Spinal cord (tissue), 10 donors: ENCODE data around the gene BDNF. TPM values are rescaled to one million over a fixed set of nuclear protein-coding genes. Genes with fewer than 3 reads are reported as not detected.

Source experiments
- DNase-seq, 6 donors: peaks; one replicate each; pipeline versions ENCODE4 v3.0.0 to v3.0.0-alpha.2; 2013 to 2015; ENCODE audit warnings: low spot score in 6 of 6, low read depth in 4 of 6
- H3K27ac ChIP-seq: one replicate; pipeline ENCODE4 v1.5.1; 2013; ENCODE audit warnings: low read depth, low read length, control low read depth
- H3K27me3 ChIP-seq: one replicate; pipeline ENCODE4 v1.6.1; 2013; ENCODE audit warnings: low read length; ENCODE audit not compliant: control insufficient read depth, insufficient read depth
- H3K36me3 ChIP-seq: one replicate; pipeline ENCODE4 v1.6.1; 2013; ENCODE audit warnings: low read length; ENCODE audit not compliant: control insufficient read depth, insufficient read depth
- H3K4me1 ChIP-seq: one replicate; pipeline ENCODE4 v1.6.1; 2013; ENCODE audit warnings: low read length; ENCODE audit not compliant: control insufficient read depth, insufficient read depth
- H3K4me3 ChIP-seq: one replicate; pipeline ENCODE4 v1.5.1; 2013; ENCODE audit warnings: low read depth, low read length, control low read depth
- H3K9me3 ChIP-seq: one replicate; pipeline ENCODE4 v1.6.1; 2013; ENCODE audit warnings: low read length; ENCODE audit not compliant: control insufficient read depth, insufficient read depth
- WGBS: methylation state at CpG from one replicate; pipeline ENCODE4 v1.1.5; 2013; ENCODE audit warnings: missing lambda C conversion rate; ENCODE audit not compliant: insufficient coverage; 5-methylcytosine and 5-hydroxymethylcytosine counted together
- polyA plus RNA-seq, 2 donors: library from polyadenylated mRNA; unstranded; fragments of 120-200 nt; gene quantifications; one replicate each; pipeline ENCODE4 v1.2.1, GENCODE V29; 2013; ENCODE audit not compliant: insufficient read length in 2 of 2
- total RNA-seq, 2 donors: library from RNA; depleted of rRNA in 1 of 2; stranded (reverse); fragments of 120-200 nt in 1 of 2; fragments of >200 nt in 1 of 2; gene quantifications; one replicate each; pipeline versions ENCODE4 v1.2.3 to v1.2.4, GENCODE V29; 2013 to 2014
- donor health status: healthy.

The BDNF gene
- total and polyA plus RNA-seq, 4 donors, result 1.9 to 3.5 (median 2.4) TPM

GRCh38 chr11:27721264-27722116 is 21.2 kb upstream of the BDNF start:
- peak overlapping the region; percentile 21 for H3K4me3 ChIP-seq
- H3K27me3 ChIP-seq, result peaks cover 67% of the 10 kb centered on the region
- H3K4me1 ChIP-seq, result peaks cover 31% of the 10 kb centered on the region
- no peak overlapping the region for H3K27ac ChIP-seq
- no peaks in the 10 kb centered on the region for H3K36me3 ChIP-seq
- peak in 1 of 6 donors; percentile 55 for DNase-seq
- H3K9me3 ChIP-seq, result no peaks in the 10 kb centered on the region
- under 1% methylated on average over 23 of the region's 37 CpGs for WGBS

- H3K27ac ChIP-seq, result no peak overlapping the region
- H3K36me3 ChIP-seq, result no peaks in the 10 kb centered on the region
- H3K9me3 ChIP-seq, result no peaks in the 10 kb centered on the region
- 1% methylated on average over 18 of the region's 25 CpGs for WGBS
- peak overlapping the region; percentile 21 for H3K4me3 ChIP-seq
- DNase-seq, result peak in 2 of 6 donors; percentile 69 to 82
- H3K27me3 ChIP-seq, result peaks cover 66% of the 10 kb centered on the region
- peaks cover 31% of the 10 kb centered on the region for H3K4me1 ChIP-seq
Observed at GRCh38 chr11:27720277-27720830, 20.1 kb upstream of the BDNF start.

GRCh38 chr11:27719546-27719925 is 19.3 kb upstream of the BDNF start:
- peak in 1 of 6 donors; percentile 83 for DNase-seq

GRCh38 chr11:27718863-27719545 is 18.7 kb upstream of the BDNF start:
- Histone ChIP-seq H3K4me3 (peak overlapping the region; percentile 59), H3K27me3 (peaks cover 60% of the 10 kb centered on the region), H3K9me3 (no peaks in the 10 kb centered on the region), H3K4me1 (peaks cover 31% of the 10 kb centered on the region), H3K27ac (peak overlapping the region; percentile 71), H3K36me3 (no peaks in the 10 kb centered on the region)
- peak in 1 of 6 donors; percentile 64 for DNase-seq
- under 1% methylated on average over 50 of the region's 52 CpGs for WGBS

More at GRCh38 chr11:27719546-27719925, 19.3 kb upstream of the BDNF start:
- Histone ChIP-seq H3K9me3 (no peaks in the 10 kb centered on the region), H3K4me3 (peak overlapping the region; percentile 59), H3K27ac (peak overlapping the region; percentile 71), H3K27me3 (peaks cover 64% of the 10 kb centered on the region), H3K36me3 (no peaks in the 10 kb centered on the region), H3K4me1 (peaks cover 31% of the 10 kb centered on the region)
- WGBS, result no CpG with 5 or more reads among the region's 16 CpGs

GRCh38 chr11:27718346-27718862 is 18.1 kb upstream of the BDNF start:
- peak in 3 of 6 donors; percentile 72 to 97 (median 92) for DNase-seq
- H3K4me3 ChIP-seq, result peak overlapping the region; percentile 59

GRCh38 chr11:27717801-27718229 is 17.6 kb upstream of the BDNF start:
- peak overlapping the region; percentile 59 for H3K4me3 ChIP-seq
- DNase-seq, result no peak
- H3K4me1 ChIP-seq, result peaks cover 28% of the 10 kb centered on the region
- no peaks in the 10 kb centered on the region for H3K9me3 ChIP-seq
- H3K27ac ChIP-seq, result no peak overlapping the region
- H3K36me3 ChIP-seq, result no peaks in the 10 kb centered on the region
- WGBS, result 7% methylated on average over 5 of the region's 8 CpGs
- H3K27me3 ChIP-seq, result peaks cover 48% of the 10 kb centered on the region

More at GRCh38 chr11:27718346-27718862, 18.1 kb upstream of the BDNF start:
- under 1% methylated on average over 8 of the region's 30 CpGs for WGBS
- Histone ChIP-seq H3K27me3 (peaks cover 54% of the 10 kb centered on the region), H3K4me1 (peaks cover 31% of the 10 kb centered on the region), H3K36me3 (no peaks in the 10 kb centered on the region), H3K9me3 (no peaks in the 10 kb centered on the region), H3K27ac (peak overlapping the region; percentile 40)

- Histone ChIP-seq H3K27ac (no peak overlapping the region), H3K9me3 (no peaks in the 10 kb centered on the region), H3K4me1 (peaks cover 26% of the 10 kb centered on the region), H3K4me3 (no peak overlapping the region), H3K27me3 (peaks cover 43% of the 10 kb centered on the region), H3K36me3 (no peaks in the 10 kb centered on the region)
- DNase-seq, result peak in 2 of 6 donors; percentile 50 to 85
Observed at GRCh38 chr11:27717377-27717776, 17.1 kb upstream of the BDNF start.

- Histone ChIP-seq H3K36me3 (no peaks in the 10 kb centered on the region), H3K9me3 (no peaks in the 10 kb centered on the region), H3K4me3 (no peak overlapping the region), H3K27me3 (peaks cover 38% of the 10 kb centered on the region), H3K27ac (no peak overlapping the region), H3K4me1 (peaks cover 20% of the 10 kb centered on the region)
- WGBS, result no CpG with 5 or more reads among the region's 2 CpGs
- peak in 2 of 6 donors; percentile 44 to 72 for DNase-seq
Observed at GRCh38 chr11:27716835-27717234, 16.6 kb upstream of the BDNF start.

- Histone ChIP-seq H3K9me3 (no peaks in the 10 kb centered on the region), H3K4me3 (no peak overlapping the region), H3K4me1 (peaks cover 18% of the 10 kb centered on the region), H3K27me3 (peaks cover 32% of the 10 kb centered on the region), H3K36me3 (no peaks in the 10 kb centered on the region), H3K27ac (no peak overlapping the region)
- peak in 1 of 6 donors; percentile 40 for DNase-seq
- WGBS, result no CpG with 5 or more reads among the region's 2 CpGs
Observed at GRCh38 chr11:27716216-27716615, 16.0 kb upstream of the BDNF start.
